H1 (cell line): ENCODE data around the gene TTYH2. TPM values are rescaled to one million over a fixed set of nuclear protein-coding genes. Genes with fewer than 3 reads are reported as not detected.

Experiments used
- CTCF ChIA-PET: fragments of 300-600 bp; sonication (Branson Sonifier 250); formaldehyde crosslinking; loops from one replicate; lab custom pipeline; 2021; ENCODE audit not compliant: partially characterized antibody; lab: Charles Lee
- POLR2A ChIA-PET: fragments of 300-600 bp; sonication (Branson Sonifier 250); formaldehyde crosslinking; loops from one replicate; lab custom pipeline; 2021; ENCODE audit warnings: inconsistent platforms; ENCODE audit not compliant: partially characterized antibody; lab: Charles Lee
- DNase-seq, 2 experiments: peaks; one replicate each; pipeline versions ENCODE4 v3.0.0 to v3.0.0-alpha.2; 2010 to 2022; ENCODE audit warnings: low spot score in 2 of 2, low read depth in 1 of 2, mixed read lengths in 1 of 2
- FAIRE-seq: peaks from 2 replicates; lab custom pipeline; 2011; peaks lifted over from hg19 to GRCh38; lab: Jason Lieb, UNC
- H2AFZ ChIP-seq: 2 replicates; pipeline ENCODE4 v1.8.1; 2012; ENCODE audit warnings: low read length, inconsistent platforms
- H2AK5ac ChIP-seq: 2 replicates; pipeline ENCODE4 v1.6.1; 2013; ENCODE audit warnings: low read depth, low read length
- H2BK120ac ChIP-seq: replicated peaks from 2 replicates; pipeline ENCODE3; 2013; ENCODE audit warnings: low read depth, low read length, inconsistent platforms
- H2BK12ac ChIP-seq: 2 replicates; pipeline ENCODE4 v1.6.1; 2013; ENCODE audit warnings: low read depth, low read length
- H2BK15ac ChIP-seq: 2 replicates; pipeline ENCODE4 v1.6.1; 2013; ENCODE audit warnings: low read length
- H2BK20ac ChIP-seq: 2 replicates; pipeline ENCODE4 v1.6.1; 2013; ENCODE audit warnings: low read length
- H2BK5ac ChIP-seq: 2 replicates; pipeline ENCODE4 v1.6.1; 2013; ENCODE audit warnings: low read depth, low read length
- H3K14ac ChIP-seq: 2 replicates; pipeline ENCODE4 v1.6.1; 2013; ENCODE audit warnings: inconsistent platforms; ENCODE audit not compliant: insufficient read length
- H3K18ac ChIP-seq: 2 replicates; pipeline ENCODE4 v1.6.1; 2013; ENCODE audit warnings: low read length; ENCODE audit errors: extremely low read depth
- H3K23ac ChIP-seq: 2 replicates; pipeline ENCODE4 v1.6.1; 2013; ENCODE audit warnings: inconsistent platforms; ENCODE audit not compliant: insufficient read length
- H3K23me2 ChIP-seq: 2 replicates; pipeline ENCODE4 v1.6.1; 2013; ENCODE audit warnings: low read depth, low read length
- H3K27ac ChIP-seq: 2 replicates; pipeline ENCODE4 v1.6.1; 2011; ENCODE audit warnings: low read depth, low read length, inconsistent platforms
- H3K27me3 ChIP-seq, 4 experiments: replicated peaks in 1 of 4; 1 replicate in 1 of 4; 2 replicates in 3 of 4; pipeline versions ENCODE4 v1.6.1 to v1.8.1; 2011 to 2013; ENCODE audit warnings: low read length in 3 of 4, mild to moderate bottlenecking in 3 of 4, inconsistent platforms in 2 of 4, mixed read lengths in 2 of 4, moderate library complexity in 1 of 4; ENCODE audit not compliant: control insufficient read depth in 3 of 4, insufficient read depth in 3 of 4; ENCODE audit errors: extremely low read depth in 1 of 4
- H3K36me3 ChIP-seq, 4 experiments: 2 replicates each; pipeline versions ENCODE4 v1.6.1 to v1.8.1; 2011 to 2013; ENCODE audit warnings: mild to moderate bottlenecking in 4 of 4, low read length in 3 of 4, moderate library complexity in 2 of 4, control low read depth in 1 of 4, inconsistent platforms in 1 of 4; ENCODE audit not compliant: insufficient read depth in 4 of 4, control insufficient read depth in 2 of 4
- H3K4ac ChIP-seq: replicated peaks from 2 replicates; pipeline ENCODE3; 2013; ENCODE audit warnings: low read length, low read depth, mixed read lengths, inconsistent platforms; ENCODE audit not compliant: insufficient read length
- H3K4me1 ChIP-seq, 4 experiments: replicated peaks in 1 of 4; 1 replicate in 1 of 4; 2 replicates in 3 of 4; pipeline versions ENCODE4 v1.6.1 to v1.8.1; 2011 to 2013; ENCODE audit warnings: low read length in 3 of 4, inconsistent platforms in 2 of 4, mixed read lengths in 1 of 4; ENCODE audit not compliant: insufficient read depth in 4 of 4, control insufficient read depth in 3 of 4
- H3K4me2 ChIP-seq, 2 experiments: 2 replicates each; pipeline versions ENCODE4 v1.6.1 to v1.8.1; 2011 to 2013; ENCODE audit warnings: low read depth in 2 of 2, low read length in 2 of 2, control low read depth in 1 of 2, inconsistent platforms in 1 of 2, mild to moderate bottlenecking in 1 of 2; ENCODE audit not compliant: insufficient read depth in 1 of 2
- H3K4me3 ChIP-seq, 4 experiments: fragments of 200-600, 300-600 bp in 1 of 4; sonication (generic), shearing (Covaris generic), sonication (Bioruptor Twin) in 1 of 4; 2 replicates each; pipeline versions ENCODE4 v1.5.1 to v1.8.1; 2011 to 2016; ENCODE audit warnings: low read length in 4 of 4, low read depth in 3 of 4, control low read depth in 2 of 4, inconsistent platforms in 2 of 4, mild to moderate bottlenecking in 2 of 4, mixed read lengths in 1 of 4, moderate library complexity in 1 of 4; ENCODE audit not compliant: insufficient read depth in 2 of 4; ENCODE audit errors: extremely low read depth in 1 of 4
- H3K56ac ChIP-seq: replicated peaks from 2 replicates; pipeline ENCODE3; 2013; ENCODE audit warnings: low read depth, mild to moderate bottlenecking, mixed read lengths, low read length, inconsistent platforms; ENCODE audit not compliant: insufficient read length
- H3K79me1 ChIP-seq: 2 replicates; pipeline ENCODE4 v1.6.1; 2013; ENCODE audit warnings: low read depth, low read length, control low read depth
- H3K79me2 ChIP-seq, 2 experiments: 2 replicates each; pipeline versions ENCODE4 v1.6.1 to v1.8.1; 2012 to 2013; ENCODE audit warnings: low read length in 2 of 2, mild to moderate bottlenecking in 2 of 2, inconsistent platforms in 1 of 2; ENCODE audit not compliant: insufficient read depth in 2 of 2, control insufficient read depth in 1 of 2
- H3K9ac ChIP-seq, 4 experiments: replicated peaks in 1 of 4; 1 replicate in 1 of 4; 2 replicates in 3 of 4; pipeline versions ENCODE4 v1.6.1 to v1.8.1; 2011 to 2013; ENCODE audit warnings: low read depth in 3 of 4, low read length in 3 of 4, control low read depth in 2 of 4, mild to moderate bottlenecking in 2 of 4, moderate library complexity in 2 of 4, inconsistent platforms in 1 of 4; ENCODE audit errors: extremely low read depth in 1 of 4
- H3K9me3 ChIP-seq, 2 experiments: 2 replicates each; pipeline versions ENCODE4 v1.6.1 to v1.8.1; 2012 to 2013; ENCODE audit warnings: mild to moderate bottlenecking in 2 of 2, moderate library complexity in 2 of 2, control low read depth in 1 of 2, inconsistent platforms in 1 of 2, low read depth in 1 of 2, low read length in 1 of 2, mixed read lengths in 1 of 2; ENCODE audit not compliant: insufficient read depth in 2 of 2
- H4K20me1 ChIP-seq, 2 experiments: replicated peaks in 1 of 2; 2 replicates each; pipeline versions ENCODE3 to v1.8.1; 2011 to 2013; ENCODE audit warnings: inconsistent platforms in 2 of 2, low read length in 2 of 2, mild to moderate bottlenecking in 1 of 2; ENCODE audit not compliant: insufficient read depth in 2 of 2, control insufficient read depth in 1 of 2
- H4K5ac ChIP-seq: 2 replicates; pipeline ENCODE4 v1.6.1; 2013; ENCODE audit warnings: low read length, low read depth, mixed read lengths, inconsistent platforms; ENCODE audit not compliant: insufficient read length
- H4K8ac ChIP-seq: 2 replicates; pipeline ENCODE4 v1.8.0; 2013; ENCODE audit warnings: mild to moderate bottlenecking, moderate library complexity, low read length, inconsistent platforms; ENCODE audit not compliant: insufficient read depth; ENCODE audit errors: extremely low read depth
- H4K91ac ChIP-seq: replicated peaks from 2 replicates; pipeline ENCODE3; 2013; ENCODE audit warnings: low read length, mixed read lengths, inconsistent platforms; ENCODE audit not compliant: insufficient read length
- SIX5 ChIP-seq: IDR thresholded peaks from 2 replicates; pipeline ENCODE4 v1.6.1; 2011; ENCODE audit warnings: mild to moderate bottlenecking, low read depth, low read length
- SP1 ChIP-seq: IDR thresholded peaks from 2 replicates; pipeline ENCODE4 v1.6.1; 2011; ENCODE audit warnings: low read depth, low read length
- WGBS, 2 experiments: shearing (Covaris generic) in 1 of 2; methylation state at CpG; one replicate each; pipeline versions ENCODE4 v1.1.6 to v1.1.7; 2013 to 2015; ENCODE audit warnings: low lambda C conversion rate in 2 of 2, mixed read lengths in 2 of 2, inconsistent platforms in 1 of 2, low coverage in 1 of 2, missing lambda C conversion rate in 1 of 2; ENCODE audit not compliant: insufficient replicate concordance in 2 of 2, insufficient coverage in 1 of 2, insufficient read length in 1 of 2; ENCODE audit errors: extremely low coverage in 1 of 2, missing lambda C conversion rate in 1 of 2; 5-methylcytosine and 5-hydroxymethylcytosine counted together
- polyA plus RNA-seq, 7 experiments: library from polyadenylated mRNA; depleted of rRNA in 3 of 7; stranded (reverse) in 5 of 7; unstranded in 2 of 7; fragments of >200 nt in 5 of 7; fragments of 200-250 nt in 2 of 7; gene quantifications; 1 replicate in 5 of 7; 2 replicates in 1 of 7; 4 replicates in 1 of 7; pipeline versions ENCODE4 v1.2.1 to v1.2.3, GENCODE V29; 2011 to 2013; ENCODE audit warnings: missing spikeins in 2 of 7, mixed read lengths in 2 of 7
- total RNA-seq: library from RNA; stranded (reverse); fragmentation: NEBNext Ultra II Directional; extraction: Animal tissue kit (Norgen Biotek cat#: 25700); gene quantifications from 2 replicates; pipeline ENCODE4 v1.2.1, GENCODE V29; 2021

TTYH2 gene
- total and polyA plus RNA-seq, 2 of the 8 experiments (the other 6 are each of a cell fraction or from before 2014, with no cell fraction given), result 3.2 to 9.2 TPM

DNA sequence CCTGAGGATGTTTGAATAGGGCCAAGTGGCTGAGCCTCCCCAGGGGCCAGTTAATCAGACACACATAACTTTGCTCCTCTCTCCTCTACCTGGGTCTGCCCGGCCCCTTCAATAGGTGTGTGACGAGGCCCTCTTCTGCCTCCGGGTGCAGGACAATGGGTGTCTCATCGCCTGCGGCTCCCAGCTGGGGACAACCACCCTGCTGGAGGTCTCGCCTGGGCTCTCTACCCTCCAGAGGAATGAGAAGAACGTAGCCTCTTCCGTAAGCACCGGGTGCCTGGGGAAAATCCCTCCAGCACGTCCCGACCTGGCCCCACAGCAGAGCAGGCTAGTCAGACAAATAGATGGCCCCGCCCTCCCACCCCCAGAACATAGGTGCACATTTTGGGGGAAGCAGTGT, 96.5 kb downstream of the TTYH2 start:
- 93% methylated on average over 12 of the region's 12 CpGs; no CpG with 5 or more reads in 1 of the 2 experiments for WGBS, 2 experiments
- DNase-seq (no peak), FAIRE-seq (no peak)
- Histone ChIP-seq H3K56ac (no peak overlapping the region), H3K9me3 (peaks cover 4 to 5% of the 10 kb centered on the region in 2 experiments; a peak in 2 of 4 replicates), H3K4ac (no peak overlapping the region), H3K27me3 (no peaks in the 10 kb centered on the region; a peak in 1 of 7 replicates), H4K8ac (no peak overlapping the region), H4K20me1 (no peaks in the 10 kb centered on the region), H4K5ac (no peak overlapping the region), H3K27ac (no peak overlapping the region), H3K4me3 (no peak overlapping the region), H2BK120ac (no peak overlapping the region), H3K79me1 (no peaks in the 10 kb centered on the region), H2BK15ac (no peak overlapping the region), H3K23ac (no peak overlapping the region), H2BK20ac (no peak overlapping the region), H3K4me2 (no peak overlapping the region), H2BK12ac (no peak overlapping the region), H3K4me1 (no peaks in the 10 kb centered on the region), H2AK5ac (no peak overlapping the region), H3K14ac (no peak overlapping the region), H3K18ac (no peak overlapping the region), H3K79me2 (no peaks in the 10 kb centered on the region), H3K36me3 (no peaks in the 10 kb centered on the region), H3K9ac (no peak overlapping the region), H2AFZ (no peak overlapping the region), H3K23me2 (no peaks in the 10 kb centered on the region), H2BK5ac (no peak overlapping the region), H4K91ac (no peak overlapping the region)
- TF ChIP-seq SIX5 (no peak), SP1 (no peak)
- CTCF ChIA-PET, result interaction anchor here (0.7 to 1.5 kb wide), 3 partner anchors 9 to 66 kb away, joined by 3 to 6 read pairs (median 5); no protein-coding TSS in a partner anchor
- POLR2A ChIA-PET, result no interaction called here

Other genes with a start within 250 kb of the TTYH2 start
- gene RPL38, start 9.9 kb upstream of the TTYH2 start, total RNA-seq, result 1,195 and 1,222 TPM in 2 replicates
- gene RPL38, start 9.9 kb upstream of the TTYH2 start, polyA plus RNA-seq (2011; rRNA removed), result 412 and 510 TPM in 2 replicates
- 0.15 TPM in 1 of 2 replicates, not detected in the other for gene DNAI2, start 60.7 kb downstream of the TTYH2 start, total RNA-seq
- 0.08 and 0.24 TPM in 2 replicates for gene DNAI2, start 60.7 kb downstream of the TTYH2 start, polyA plus RNA-seq (2011; rRNA removed)
- 0.36 and 0.52 TPM in 2 replicates for gene KIF19, start 112.7 kb downstream of the TTYH2 start, total RNA-seq
- gene KIF19, start 112.7 kb downstream of the TTYH2 start, polyA plus RNA-seq (2011; rRNA removed), result 0.77 and 1.4 TPM in 2 replicates
- 7.0 and 7.8 TPM in 2 replicates for gene BTBD17, start 148.3 kb downstream of the TTYH2 start, total RNA-seq
- gene BTBD17, start 148.3 kb downstream of the TTYH2 start, polyA plus RNA-seq (2011; rRNA removed), result 14.8 and 17.0 TPM in 2 replicates
- gene GPR142, start 153.9 kb downstream of the TTYH2 start, total RNA-seq, result not detected in 2 replicates
- gene GPR142, start 153.9 kb downstream of the TTYH2 start, polyA plus RNA-seq (2011; rRNA removed), result 0.05 and 0.11 TPM in 2 replicates
- gene GPRC5C, start 218.5 kb downstream of the TTYH2 start, total RNA-seq, result 17.1 and 18.3 TPM in 2 replicates
- 55.8 and 58.7 TPM in 2 replicates for gene GPRC5C, start 218.5 kb downstream of the TTYH2 start, polyA plus RNA-seq (2011; rRNA removed)